GM04504 (cell line): ENCODE results near the gene MCEE.
"Not testable (repeated sequence)": the region's sequence is repeated elsewhere in the genome, so short reads cannot be mapped to it uniquely, and the experiment has no call there.

Experiments
- DNase-seq: peaks from one replicate; pipeline ENCODE4 v3.0.0-alpha.2; 2012; ENCODE audit warnings: low read depth

Gene MCEE

DNA sequence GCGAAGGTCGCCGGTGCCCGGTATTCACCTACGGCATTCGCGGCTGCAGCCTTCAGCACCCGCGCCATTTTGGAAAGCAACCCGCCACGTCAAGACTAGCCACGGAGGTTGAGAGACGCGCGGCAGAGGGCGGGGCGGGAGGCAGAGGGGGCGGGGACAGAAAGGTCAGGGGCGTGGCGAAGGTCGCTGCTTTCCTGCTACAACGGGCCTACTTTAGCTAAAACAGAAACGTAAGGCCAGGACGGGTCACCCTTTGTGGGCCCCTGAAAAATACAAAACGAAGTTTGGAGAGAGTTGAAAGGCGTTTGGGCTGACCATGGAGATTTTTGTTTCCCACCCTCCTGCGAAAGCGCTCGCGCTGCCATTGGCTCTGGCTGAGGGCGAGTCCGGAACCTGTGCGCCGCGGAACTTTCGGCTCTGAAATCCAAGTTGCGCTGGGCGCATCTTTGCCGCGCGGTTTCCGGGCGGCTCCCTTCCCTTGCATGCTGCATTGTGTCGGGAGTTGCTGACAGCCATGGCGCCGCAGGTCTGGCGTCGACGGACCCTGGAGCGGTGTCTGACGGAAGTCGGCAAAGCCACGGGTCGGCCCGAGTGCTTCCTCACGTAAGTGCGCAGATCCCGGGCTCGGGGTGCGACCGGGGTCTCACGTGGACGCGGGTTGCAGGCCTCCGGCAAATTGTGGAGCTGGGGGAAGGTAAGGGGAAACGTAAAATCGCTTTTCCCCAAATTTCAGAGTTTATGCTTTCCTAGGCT is at the start of gene MCEE, which contains the start of gene MPHOSPH10:
TSS of gene MCEE (minus strand) at position 78 of the 753 bp plus-strand sequence. CDS start at position 68, 10 bp downstream.
TSS of gene MPHOSPH10 (plus strand) at position 483 of the 753 bp plus-strand sequence. CDS start at position 515, 32 bp downstream.
- peak; percentile 74 for DNase-seq

DNA sequence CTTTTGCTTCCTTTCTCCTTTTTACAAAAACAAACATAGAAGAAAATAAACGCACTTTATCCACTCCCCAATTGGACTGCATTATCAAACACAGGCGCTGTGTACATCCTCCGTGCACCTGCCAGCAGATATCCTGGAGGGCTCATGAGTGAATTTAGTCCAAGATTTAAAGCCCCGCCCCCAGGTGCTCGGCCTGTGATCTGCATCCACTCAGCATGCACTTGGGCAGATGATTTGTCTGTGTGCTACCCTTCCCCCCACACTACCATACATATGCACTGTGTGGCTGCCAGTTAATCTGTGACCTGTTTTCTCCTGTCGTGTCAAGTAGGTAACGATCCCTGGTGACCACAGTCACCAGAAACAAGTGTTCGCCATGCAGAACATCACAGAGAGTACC is 48.8 kb upstream of the MCEE start:
- DNase-seq: not testable (repeated sequence)

- DNase-seq: no peak
These were observed 44.2 kb upstream of the MCEE start for GRCh38 chr2:71174207-71174606.

DNA sequence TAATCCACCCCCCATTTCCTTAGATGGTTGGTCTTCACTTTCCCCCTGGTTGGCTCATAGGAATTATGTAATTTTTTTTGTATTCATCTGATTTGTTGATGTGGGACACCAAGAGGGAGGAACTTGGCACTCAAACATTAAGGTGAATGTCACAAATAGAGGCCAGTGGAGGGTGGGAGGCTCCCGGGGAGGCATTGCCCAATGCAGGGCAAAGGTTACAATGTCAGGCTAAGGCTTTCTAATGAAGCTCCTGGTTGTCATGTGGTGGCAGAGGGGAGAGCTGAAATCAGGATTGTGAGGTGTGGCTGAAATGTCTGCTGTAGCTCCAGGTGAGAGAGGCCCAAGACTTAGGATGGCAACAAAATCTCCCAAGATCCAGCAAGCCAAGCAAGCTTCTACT is 43.1 kb upstream of the MCEE start:
- no peak for DNase-seq

GRCh38 chr2:71166812-71167211 is 36.8 kb upstream of the MCEE start:
- no peak for DNase-seq

DNA sequence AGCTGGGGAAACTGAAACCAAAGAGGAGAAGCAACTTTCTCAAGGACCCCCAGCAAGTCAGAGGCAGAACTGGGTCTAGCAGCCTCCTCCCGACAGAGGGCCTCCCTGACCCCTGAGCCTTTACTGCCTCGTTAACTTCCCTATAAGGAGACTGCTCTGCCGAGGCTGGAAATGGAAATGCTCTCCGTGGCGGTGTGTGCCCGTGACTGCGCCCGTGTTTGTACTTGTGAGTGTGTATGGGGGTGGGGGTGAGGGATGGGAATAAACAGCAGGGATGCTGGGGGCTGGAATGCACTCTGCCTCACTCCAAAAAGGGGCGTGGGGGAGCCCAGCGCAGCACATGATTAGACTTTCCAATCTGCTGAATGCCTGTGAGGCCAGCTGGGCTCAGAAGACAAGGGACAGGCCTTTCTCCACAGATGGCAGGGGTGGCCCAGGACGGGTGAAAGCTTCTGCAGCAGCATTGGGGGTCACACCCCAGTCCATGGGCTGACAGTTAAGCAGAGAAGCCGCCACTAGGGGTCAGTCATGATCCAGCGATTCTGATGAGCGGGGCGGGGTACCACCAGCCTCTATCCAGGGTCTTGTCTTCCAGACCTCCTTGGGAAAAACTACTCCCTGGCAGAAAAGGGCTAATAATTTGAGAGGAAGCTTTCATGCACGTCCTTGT is 27.2 kb upstream of the MCEE start:
- DNase-seq: no peak

GRCh38 chr2:71156573-71156972 is 26.5 kb upstream of the MCEE start:
- no peak for DNase-seq

DNA sequence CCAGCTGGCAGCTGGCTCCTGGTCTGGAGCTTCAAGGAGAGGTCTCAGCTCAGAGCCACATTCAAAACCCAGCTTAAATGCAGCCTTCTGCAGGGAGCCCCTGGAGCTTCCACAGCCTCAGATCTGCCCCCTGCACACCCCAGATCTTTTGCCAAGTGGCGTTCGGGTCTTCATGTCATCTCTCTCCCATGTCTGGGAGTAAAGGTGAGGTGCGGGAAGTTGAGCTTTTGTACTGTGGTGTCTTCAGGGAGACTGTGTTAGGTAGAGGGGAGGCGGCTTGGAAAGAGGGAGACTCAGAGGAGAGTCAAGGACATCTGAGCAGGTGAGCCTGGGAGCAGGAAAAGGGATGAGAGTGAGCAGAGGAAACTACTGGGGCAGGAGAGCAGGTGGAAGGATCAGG is 25.8 kb upstream of the MCEE start:
- DNase-seq: no peak

GRCh38 chr2:71154798-71155197 is 24.8 kb upstream of the MCEE start:
- no peak for DNase-seq

DNA sequence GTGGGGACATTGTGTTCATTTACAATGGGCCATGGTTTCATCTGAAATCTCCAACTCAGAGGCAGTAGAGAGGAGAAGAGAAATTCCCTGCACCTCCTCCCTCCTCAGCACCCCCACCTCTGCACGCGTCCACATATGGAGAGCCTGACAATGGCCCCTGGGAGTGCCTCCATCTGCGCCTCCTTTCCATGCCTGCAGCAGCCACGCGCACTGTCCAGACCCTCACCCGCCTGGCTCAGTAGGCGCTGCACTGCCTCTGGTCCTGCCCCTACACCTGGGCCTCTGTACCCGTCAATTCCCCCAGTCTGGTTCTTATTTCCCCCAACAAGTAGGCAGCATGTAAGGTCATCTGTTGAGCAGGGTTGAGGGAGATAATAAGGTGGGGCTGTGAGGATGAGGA is 24.2 kb upstream of the MCEE start:
- DNase-seq: no peak

GRCh38 chr2:71153585-71154224 is 23.7 kb upstream of the MCEE start:
- no peak for DNase-seq

DNA sequence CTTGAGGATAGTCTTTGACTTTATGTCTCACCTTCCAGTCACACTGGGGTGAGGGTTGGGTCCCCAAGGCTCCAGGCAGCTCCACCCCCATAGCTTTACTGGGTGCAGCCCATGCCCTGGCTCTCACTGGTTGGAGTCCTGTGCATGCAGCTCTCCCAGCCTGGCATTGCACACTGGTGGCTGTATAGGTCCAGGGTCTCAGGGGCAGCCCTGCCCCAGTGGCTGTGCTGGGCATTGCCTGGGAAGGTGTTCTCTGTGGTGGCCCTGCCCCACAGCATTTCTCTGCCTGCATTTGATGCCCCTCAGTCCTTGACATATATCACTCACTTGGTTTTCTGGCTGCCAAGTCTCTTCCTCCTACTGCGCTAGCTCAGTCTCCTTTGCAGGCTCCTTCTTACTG is 21.6 kb upstream of the MCEE start:
- DNase-seq: no peak

GRCh38 chr2:71150082-71150816 is 20.2 kb upstream of the MCEE start:
- no peak for DNase-seq

GRCh38 chr2:71148506-71149063 is 18.6 kb upstream of the MCEE start:
- no peak for DNase-seq

- no peak for DNase-seq
These were observed 13.8 kb upstream of the MCEE start for GRCh38 chr2:71143782-71144181.

GRCh38 chr2:71136174-71136573 is 6.1 kb upstream of the MCEE start:
- no peak for DNase-seq

GRCh38 chr2:71133603-71134002 is 3.6 kb upstream of the MCEE start:
- no peak for DNase-seq

GRCh38 chr2:71131387-71132166 is 1.5 kb upstream of the MCEE start:
- DNase-seq: not testable (repeated sequence)

- no peak for DNase-seq
These were observed 846 bp upstream of the MCEE start for GRCh38 chr2:71130905-71131244.

GRCh38 chr2:71129902-71130151 is 202 bp downstream of the MCEE start:
- peak; percentile 42 for DNase-seq

DNA sequence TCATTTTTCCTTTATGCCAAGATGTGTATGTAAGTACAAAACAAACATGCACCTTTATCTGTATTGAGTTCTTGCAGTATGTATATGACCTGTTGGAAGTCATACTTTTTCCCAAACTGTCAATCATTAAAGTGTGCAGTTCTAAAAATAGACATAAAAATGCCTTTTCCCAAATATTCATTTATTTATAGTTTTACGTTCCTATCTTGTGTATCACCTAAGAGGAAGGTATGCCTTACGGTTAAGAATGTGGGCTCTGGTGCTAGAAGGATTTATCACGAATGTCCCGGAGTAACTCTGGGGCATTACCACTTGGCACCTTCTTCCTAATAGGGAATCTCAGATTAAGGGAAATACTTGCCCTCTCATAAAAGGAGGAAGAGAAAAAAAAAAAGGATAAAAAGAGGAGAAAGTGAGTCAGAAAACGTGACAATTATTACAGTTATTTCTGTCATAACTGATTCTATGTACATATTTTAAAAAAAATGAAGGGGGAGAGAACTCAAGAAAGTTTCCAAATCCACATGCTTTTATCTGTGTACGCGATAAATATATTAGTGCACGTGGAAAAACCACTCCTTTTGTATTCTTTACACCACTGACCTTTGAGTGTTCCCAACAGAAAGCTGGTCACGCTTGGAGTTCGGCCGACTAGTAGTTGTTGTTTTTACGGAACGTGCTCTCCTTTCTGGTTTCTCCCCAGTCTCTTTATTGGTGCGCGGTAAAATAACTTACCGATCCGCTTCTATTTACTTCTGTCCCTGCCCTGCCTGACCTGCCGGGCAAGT is 721 bp downstream of the MCEE start:
- no peak for DNase-seq
